Bone marrow (tissue), 2 donors: Measurements from ENCODE around the gene SF3B1.
"Not testable (repeated sequence)": the region's sequence is repeated elsewhere in the genome, so short reads cannot be mapped to it uniquely, and the experiment has no call there.

Experiments
- DNase-seq, 2 donors: peaks; one replicate each; lab custom pipeline; 2025; lab: John Stamatoyannopoulos, UW

The SF3B1 gene

DNA sequence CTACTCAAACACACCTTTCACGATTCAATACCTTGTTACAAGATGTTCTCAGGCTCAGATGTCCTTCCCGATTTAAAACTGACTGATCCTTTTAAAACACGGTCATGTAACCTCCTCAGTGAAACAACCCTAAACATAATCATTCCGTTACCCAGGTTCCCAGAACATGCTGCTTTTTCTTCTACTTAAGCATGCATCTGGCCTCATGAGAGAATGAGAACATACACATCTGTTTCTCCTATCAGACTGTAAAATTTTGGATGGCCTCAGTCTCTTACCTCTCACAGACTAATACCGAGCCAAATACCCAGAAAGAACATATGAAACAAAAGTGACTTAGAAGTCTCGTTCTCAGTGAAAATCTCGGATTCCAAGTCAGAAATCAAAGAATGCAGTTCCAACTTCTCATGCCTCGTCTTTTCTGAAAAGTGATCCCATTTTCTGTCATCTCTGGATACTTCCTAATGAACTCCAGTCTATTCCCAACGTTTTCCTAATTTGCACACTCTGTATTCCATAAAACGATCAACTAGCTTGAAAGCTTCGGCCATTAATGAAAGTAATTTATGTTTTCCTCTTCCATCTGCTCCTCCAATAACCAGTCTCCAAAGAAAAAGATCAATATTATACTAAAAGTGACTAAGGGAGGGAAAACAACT is 919 bp downstream of the SF3B1 start:
- DNase-seq, result no peak

DNA sequence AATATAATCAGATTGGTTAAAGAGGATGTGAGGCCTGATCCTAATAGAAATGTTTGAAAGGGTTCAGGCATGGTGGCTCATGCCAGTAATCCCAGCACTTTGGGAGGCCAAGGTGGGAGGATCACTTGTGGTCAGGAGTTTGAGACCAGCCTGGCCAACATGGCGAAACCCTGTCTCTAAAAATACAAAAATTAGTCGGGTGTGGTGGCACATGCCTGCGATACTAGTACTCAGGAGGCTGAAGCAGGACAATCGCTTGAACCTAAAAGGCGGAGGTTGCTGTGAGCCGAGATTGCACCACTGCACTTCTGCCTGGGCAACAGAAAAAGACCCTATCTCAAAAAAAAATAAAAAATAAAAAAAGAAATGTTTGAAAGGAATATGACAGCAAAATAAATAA is 2.3 kb downstream of the SF3B1 start:
- DNase-seq, result not testable (repeated sequence)

DNA sequence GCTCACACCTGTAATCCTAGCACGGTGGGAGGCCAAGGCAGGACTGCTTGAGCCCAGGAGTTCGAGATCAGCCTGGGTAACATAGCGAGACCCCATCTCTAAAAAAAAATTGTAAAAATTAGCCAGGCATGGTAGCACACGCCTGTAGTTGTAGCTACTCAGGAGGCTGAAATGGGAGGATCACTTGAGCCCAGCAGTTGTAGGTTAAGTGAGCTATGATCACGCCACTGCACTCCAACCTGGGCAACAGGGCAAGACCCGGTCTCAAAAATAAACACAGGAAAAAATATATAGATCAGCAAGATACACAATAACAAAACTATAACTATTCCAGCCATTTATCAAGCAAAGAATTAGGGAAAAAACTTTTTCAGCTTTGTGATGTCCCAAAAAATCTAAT is 3.0 kb downstream of the SF3B1 start:
- DNase-seq, result no peak

DNA sequence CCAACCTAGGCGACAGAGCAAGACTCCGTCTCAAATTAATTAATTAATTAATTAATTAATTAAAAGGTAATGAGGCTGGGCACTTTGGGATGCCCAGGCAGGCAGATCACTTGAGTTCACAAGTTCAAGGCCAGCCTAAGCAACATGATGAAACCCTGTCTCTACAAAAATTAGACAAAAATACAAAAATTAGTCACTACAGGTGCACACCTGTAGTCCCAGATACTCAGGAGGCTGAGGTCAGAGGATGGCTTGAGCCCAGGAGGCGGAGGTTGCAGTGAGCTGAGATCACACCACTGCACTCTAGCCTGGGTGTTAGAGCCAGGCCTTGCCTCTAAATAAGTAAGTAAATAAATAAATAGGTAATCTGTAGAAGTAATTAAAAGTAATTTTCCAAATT is 6.8 kb downstream of the SF3B1 start:
- no peak for DNase-seq

DNA sequence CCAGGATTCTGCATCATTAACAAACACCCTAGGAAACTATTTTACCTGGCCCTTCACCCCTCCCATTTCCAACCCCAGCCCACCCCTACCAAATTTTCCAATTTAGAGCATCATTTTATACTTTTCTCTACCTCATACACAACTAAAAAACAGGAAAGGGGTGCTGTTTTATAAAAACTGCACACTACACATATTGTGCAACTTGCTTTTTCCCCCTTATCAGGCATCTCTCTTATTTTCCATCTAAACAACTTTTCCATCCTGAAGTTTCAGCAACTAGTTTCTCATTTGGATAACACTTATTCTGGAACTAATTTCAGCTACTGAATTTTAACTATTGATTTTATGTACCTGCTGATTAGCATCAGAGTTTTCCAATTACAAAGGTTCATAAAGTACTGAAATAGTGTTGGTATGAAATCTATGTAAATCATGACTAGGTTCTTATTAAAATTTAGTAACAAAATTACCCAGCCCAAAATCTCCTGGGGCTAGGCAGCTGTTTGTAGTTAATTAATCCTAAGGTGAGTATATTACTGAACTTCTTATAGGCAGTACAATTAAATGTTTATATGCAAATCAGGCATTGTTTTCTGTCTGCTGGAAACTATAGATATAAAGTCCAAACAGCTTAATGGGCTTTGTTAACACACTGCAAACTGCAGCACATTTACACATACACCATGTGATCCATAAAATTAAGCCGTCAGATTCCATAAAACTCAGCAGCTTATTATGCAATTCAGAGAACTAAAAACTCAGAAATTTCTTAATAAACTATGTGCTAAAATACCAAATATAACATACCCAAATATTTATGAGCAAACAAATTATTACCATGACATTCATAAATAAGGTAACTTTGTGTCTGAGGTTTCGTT is 7.9 kb downstream of the SF3B1 start:
- DNase-seq, result no peak

DNA sequence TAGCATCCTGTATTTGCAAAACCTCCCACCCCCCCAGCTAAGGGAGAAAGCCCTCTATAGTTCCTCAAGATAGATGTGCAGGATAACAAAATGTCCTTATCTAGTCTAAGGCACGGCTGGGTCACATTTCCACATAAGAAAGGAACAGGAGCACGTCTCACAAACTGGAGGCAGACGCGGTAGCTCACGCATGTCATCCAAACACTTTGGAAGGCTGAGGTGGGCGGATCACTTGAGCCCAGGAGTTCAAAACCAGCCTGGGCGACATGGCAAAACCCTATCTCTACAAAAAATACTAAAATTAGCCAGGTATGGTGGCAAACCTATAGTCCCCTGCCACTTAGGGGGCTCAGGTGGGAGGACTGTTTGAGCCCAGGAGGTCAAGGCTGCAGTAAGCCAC is 9.3 kb downstream of the SF3B1 start:
- no peak for DNase-seq

DNA sequence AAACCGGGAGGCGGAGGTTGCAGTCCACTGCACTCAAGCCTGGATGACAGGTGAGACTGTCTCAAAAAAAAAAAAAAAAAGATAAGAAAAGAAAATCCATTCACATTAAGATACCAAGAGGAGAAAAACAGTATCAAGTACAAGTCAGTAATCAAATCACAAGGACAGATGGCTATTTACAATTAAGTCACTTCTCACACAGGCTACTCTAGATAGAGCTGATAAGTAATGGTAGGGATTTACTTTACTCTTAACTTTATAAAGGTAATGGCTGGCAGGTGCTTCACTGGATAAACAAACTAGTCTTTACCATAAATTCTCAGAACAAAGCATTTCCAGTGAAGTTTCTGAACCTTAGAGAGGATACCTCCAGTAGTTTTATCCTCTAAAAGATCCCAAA is 11.5 kb downstream of the SF3B1 start:
- no peak for DNase-seq

DNA sequence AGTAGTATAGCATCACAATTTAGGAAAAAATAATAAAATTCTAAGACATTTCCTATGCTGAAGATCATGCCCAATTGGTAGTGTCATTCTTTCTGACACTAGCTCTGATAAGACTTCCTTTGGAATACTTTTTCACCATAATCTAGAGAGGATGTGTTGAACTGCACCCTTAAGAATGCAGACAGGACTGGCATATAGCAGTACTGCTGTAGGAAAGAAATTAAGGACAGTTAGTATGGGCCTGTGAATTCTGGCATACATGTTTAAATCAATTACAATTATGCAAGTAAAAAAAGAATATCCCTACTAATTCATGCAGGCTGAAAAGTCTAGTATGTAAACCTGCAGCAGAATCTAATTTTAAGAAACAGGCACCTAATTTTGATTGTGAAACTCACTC is 15.4 kb downstream of the SF3B1 start:
- DNase-seq, result no peak

DNA sequence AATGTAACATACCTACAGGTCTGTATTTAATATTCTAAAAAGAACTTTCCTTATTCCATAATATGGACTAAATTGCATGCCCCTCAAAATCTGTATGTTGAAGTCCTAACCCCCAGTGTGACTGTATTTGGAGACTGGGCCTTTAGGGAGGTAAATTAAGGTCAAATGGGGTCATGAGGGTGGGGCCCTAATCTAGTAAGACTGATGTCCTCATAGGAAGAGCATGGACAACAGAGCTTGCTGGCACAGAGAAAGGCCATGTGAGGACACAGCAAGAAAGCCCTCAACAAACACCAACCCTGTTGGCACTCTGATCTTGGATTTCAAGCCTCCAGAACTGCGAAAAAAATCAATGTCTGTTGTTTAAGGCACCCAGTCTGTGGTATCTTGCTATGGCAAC is 18.6 kb downstream of the SF3B1 start:
- no peak for DNase-seq

DNA sequence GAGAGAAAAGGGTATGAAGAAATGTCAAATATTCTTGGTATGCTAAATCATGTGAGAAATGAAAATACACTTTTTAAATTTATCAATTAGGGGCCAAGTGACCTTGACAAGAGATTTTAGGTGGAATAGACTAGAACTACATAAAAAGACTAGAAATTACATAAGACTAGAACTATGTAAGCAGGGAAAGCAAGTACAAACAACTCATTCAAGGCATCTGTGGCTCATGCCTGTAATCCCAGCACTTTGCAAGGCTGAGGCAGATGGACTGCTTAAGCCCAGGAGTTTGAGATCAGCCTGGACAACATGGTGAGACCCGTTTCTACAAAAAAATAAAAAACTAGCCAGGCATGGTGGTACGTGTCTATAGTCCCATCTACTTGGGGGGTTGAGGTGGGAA is 20.3 kb downstream of the SF3B1 start:
- no peak for DNase-seq

DNA sequence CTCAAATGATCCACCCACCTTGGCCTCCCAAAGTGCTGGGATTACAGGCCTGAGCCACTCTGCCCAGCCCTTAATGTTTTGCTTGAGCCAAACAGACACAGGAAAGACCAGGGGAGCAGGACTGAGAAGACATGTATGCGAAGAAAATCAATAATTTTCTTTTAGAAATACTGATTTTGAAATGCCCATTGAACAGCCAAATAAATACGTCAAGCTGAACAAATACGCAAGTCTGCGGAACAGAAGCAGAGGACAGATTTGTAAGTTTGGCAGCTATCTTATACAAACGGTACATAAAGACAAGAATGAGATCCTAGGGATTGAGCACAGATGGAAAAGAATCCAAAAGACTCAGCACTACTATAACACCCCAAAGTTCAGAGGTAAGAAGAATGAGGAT is 20.8 kb downstream of the SF3B1 start:
- DNase-seq, result no peak

DNA sequence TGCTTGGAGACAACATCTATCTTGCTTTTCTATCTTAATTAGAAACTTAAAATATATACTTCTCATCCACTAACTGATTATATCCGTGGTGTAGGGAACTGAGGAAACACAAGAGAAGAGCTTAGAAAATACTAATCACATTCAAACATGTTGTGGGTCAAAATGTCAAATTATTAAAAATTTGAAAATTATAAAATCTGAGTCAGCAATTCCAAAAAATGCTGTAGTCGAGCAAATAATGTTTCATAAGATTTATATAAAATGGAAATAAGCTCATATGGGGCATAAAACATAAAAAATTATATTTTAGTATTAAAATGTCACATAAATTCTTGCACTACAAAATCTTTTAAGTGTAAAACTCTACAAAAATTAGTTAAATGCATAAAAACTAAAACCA is 29.2 kb downstream of the SF3B1 start:
- DNase-seq, result no peak

DNA sequence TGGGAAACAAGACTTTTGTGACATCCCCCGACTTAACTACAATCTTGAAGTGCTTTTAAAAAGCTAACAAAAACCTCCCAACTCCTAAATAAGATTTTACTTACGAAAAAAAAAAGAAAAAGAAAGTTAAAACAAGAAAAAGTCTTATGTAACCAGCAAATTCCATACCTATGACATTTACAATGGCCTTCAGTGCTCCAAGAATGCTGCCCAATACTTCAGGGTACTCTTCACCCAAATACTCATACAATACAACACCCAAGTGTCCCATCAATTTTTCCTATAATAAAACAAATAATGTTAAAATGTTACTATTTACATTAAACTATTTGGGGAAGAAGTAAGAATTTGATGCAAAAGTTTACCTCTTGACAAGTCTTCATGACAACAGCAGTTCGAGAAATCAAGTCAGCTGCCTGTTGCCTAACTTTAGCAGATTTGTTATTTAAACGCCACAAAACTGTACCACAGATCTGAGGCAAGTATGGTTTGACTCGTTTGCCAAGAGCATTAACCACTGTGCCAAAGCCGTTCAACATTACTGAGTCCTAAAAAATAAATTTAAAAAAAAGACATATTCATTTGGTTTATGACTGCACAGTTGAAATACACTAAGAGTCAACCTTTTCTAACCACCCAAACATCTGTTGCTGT is 34.8 kb downstream of the SF3B1 start:
- no peak for DNase-seq

DNA sequence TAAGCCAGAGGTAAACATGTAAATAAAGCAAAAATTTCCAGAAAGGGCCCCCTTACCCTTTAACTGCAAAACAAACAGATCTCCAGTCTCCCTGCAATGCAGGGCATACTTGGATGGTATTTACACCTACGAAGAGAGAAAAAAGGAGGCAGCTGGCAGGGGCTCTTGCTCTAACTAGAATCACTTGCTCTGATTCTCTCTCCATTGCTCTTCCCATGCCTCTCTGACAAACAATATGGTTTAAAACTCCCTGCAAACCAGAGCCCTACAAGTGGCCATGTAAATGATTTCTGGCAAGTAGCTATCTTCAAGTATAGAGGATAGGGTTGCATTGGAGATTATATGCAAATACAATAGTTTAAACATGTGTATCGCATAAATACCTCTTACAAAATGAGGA is 35.9 kb downstream of the SF3B1 start:
- no peak for DNase-seq

DNA sequence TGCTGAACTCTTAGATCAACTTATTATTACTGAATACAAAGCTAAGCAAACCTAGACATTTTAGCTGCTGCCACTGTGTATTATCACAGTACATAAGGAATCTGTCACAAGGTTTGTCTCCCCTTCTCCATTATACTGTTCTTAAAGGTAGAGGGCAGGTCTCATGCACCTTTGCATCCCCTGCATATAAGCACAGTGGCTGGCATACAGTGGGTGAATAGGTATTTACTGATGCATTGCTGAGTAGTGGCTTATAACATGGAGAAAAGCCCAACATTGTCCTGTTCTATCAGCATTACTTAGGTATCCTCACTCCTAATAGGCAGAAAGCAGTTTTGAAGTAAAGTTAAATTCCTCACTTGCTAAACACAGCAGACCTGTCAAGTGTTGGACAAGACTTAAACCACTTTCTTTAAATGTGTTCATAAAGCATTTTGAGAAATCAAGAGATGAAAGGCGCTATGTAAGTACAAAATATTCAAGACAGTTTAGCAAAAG is 43.6 kb downstream of the SF3B1 start:
- no peak for DNase-seq

DNA sequence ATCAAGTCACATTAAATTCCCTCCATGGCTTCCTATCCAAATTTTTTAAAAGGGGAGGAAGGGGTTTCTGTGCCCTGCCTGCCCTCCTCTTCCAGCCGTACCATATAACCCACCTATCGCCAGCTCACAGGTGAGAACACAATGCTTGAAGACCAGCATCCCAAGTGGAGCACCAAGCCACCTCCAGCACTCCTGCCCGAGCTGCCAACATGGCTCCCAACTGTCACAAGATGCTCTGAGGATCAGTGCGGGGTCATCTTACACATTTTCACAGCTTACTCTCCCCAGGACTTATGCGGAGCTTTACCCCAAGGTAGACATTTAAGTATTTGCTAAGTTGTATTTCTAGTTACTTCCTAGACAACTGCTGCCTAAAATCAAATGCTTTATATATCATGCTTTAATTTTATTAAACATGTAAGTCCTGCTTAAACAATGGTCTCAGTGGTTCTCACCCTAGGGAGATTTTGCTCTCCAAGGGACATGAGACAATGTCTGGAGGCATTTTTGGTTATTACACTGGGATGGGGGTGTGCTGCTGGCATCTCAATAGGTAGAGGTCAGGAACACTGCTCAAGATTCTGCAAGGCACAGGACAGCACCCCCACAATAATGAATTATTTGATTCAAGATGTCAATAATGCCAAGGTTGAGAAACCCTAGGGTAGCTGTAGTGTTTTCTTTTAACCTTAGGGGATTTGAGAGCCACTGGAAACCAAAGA is 45.8 kb downstream of the SF3B1 start:
- DNase-seq, result no peak

DNA sequence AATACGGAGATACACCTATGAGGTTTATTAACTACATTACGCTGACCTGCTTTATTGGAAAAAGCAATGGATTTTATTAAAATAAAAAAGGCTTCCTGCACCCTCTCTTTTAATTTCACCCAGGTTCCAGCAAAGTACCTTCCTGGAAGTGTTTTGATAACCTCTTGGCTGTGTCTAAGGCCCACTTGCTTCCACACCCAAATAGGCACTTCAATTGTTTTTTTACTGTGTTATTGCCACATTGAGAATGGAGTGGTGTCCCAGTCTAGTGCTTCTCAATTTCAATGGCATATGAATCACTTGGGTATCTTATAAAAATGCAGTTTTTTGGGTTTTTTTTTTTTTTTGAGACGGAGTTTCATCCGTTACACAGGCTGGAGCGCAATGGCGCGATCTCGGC is 47.6 kb downstream of the SF3B1 start:
- DNase-seq, result no peak

DNA sequence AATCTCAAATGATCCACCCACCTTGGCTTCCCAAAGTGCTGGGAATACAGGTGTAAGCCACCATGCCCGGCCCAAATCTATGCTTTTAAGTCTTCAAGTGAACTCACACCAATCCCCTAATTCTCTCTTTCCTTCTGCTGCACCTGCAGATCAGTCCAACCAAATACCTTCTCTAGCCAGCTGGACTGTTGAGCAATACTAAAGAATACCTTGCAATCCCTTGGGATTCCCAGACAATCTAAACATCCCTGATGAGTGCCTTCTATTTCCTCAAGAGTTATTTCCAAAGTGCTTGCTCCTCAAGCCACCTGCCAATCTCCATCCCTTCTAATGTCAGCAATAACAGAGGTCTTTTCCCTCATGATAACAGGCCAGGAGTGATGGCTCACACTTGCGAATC is 48.6 kb downstream of the SF3B1 start:
- DNase-seq, result no peak

DNA sequence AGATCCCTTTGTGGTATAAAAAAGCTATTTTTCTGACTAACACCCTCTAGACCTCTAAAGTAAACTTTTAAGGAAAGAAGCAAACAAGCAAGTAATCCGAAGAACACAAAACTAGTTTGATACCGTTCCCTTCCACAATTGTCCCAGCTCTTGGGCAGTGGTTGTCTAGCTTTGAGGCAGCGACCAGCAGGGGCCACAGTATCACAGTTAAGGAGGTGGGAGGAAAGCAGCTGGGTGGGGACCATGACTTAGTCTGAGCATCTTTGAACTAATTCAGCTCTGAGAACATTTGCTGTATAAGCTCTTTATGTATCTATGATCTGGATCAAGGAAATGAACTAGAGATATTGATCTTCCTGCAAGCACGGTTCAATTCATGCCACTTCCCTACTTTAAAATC is 51.0 kb downstream of the SF3B1 start:
- DNase-seq, result no peak

DNA sequence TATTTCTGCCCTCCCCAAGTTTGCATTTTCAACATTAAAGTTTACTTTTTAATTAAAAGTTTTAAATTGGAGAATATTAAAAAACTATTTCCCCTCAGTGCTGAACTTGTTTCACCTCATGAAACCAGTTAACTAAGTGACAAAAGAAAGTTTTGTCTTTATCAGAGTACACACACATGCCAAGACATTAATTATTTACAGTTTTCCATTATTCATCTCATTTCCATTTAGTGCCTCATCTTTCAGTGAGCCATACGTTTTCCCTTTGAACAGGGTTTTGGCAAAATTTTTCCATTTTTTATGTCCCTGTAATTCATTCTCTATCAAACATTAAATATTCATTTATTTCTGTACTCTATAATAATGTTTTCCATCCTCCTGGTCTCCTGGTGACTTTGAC is 53.2 kb downstream of the SF3B1 start:
- no peak for DNase-seq

DNA sequence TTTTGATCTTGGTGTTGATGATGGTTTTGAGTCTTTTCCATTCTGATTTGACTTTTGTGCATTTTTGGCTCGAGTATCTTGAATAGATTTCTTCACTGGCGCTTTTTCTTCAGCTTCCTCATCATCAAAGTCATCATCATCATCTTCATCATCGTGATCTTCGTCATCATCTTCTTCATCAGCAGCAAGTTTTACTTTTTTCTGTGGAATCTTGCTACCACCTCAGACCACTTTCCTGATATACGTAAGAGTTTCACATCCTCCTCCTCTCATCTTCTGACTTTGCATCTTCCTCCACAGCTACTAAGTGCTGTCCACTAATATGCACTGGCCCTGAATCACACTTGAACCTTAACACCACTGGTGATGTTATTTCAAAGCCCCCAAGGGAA is 54.9 kb downstream of the SF3B1 start:
- DNase-seq, result not testable (repeated sequence)

DNA sequence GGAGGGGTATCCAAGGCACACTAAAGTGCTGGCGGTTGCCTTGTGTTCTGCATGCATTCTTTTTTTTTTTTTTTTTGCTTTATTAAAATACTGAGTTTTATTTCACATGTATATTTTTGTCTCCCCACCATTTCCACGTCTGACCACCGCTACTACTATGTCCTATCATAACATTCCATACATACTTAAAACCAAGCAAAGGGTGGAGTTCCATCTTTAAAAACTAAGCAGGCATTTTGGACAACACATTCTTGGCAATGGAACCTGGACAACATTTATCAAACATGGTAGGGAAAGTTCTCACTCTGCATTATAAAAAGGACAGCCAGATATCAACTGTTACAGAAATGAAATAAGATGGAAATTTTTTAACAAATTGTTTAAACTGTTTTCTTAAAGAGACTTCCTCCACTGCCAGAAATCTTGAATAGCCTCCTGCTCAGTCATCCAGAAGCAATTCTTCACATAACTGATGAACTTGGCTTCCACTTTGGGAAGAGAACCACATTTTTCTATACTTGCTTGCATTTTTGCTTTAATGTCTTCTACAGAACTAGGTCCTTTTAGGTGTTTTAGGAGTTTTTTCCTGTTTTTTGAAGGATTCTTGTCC is 55.4 kb downstream of the SF3B1 start:
- DNase-seq, result not testable (repeated sequence)
